ENCODE data around the gene KANK2.
"Not testable (repeated sequence)": the region's sequence is repeated elsewhere in the genome, so short reads cannot be mapped to it uniquely, and the experiment has no call there.

The KANK2 gene

GRCh38 chr19:11195681-11196080 is 1.7 kb downstream of the KANK2 start:
- no peak for FAIRE-seq

GRCh38 chr19:11194656-11195558 is 2.4 kb downstream of the KANK2 start:
- no peak for FAIRE-seq

- FAIRE-seq, result no peak
Measured at GRCh38 chr19:11194173-11194572, 3.2 kb downstream of the KANK2 start.

GRCh38 chr19:11192957-11193939 is 4.1 kb downstream of the KANK2 start:
- no peak for FAIRE-seq

GRCh38 chr19:11191934-11192333 is 5.4 kb downstream of the KANK2 start:
- no peak for FAIRE-seq

- FAIRE-seq, result no peak
Measured at GRCh38 chr19:11191273-11191755, 6.0 kb downstream of the KANK2 start.

GRCh38 chr19:11190501-11190900 is 6.8 kb downstream of the KANK2 start:
- no peak for FAIRE-seq

GRCh38 chr19:11187441-11187840 is 9.9 kb downstream of the KANK2 start:
- no peak for FAIRE-seq

- no peak for FAIRE-seq
Measured at GRCh38 chr19:11182994-11183393, 14.4 kb downstream of the KANK2 start.

- no peak for FAIRE-seq
Measured at GRCh38 chr19:11181488-11181887, 15.9 kb downstream of the KANK2 start.

- FAIRE-seq, result not testable (repeated sequence)
Measured at GRCh38 chr19:11180975-11181374, 16.4 kb downstream of the KANK2 start.

GRCh38 chr19:11180346-11180745 is 17.0 kb downstream of the KANK2 start:
- FAIRE-seq, result no peak

GRCh38 chr19:11179716-11180297 is 17.5 kb downstream of the KANK2 start:
- no peak for FAIRE-seq

- not testable (repeated sequence) for FAIRE-seq
Measured at GRCh38 chr19:11179145-11179465, 18.2 kb downstream of the KANK2 start.

GRCh38 chr19:11177592-11177991 is 19.8 kb downstream of the KANK2 start:
- FAIRE-seq, result no peak

- no peak for FAIRE-seq
Measured at GRCh38 chr19:11176466-11177193, 20.7 kb downstream of the KANK2 start.

- no peak for FAIRE-seq
Measured at GRCh38 chr19:11175920-11176319, 21.4 kb downstream of the KANK2 start.

- FAIRE-seq, result no peak
Measured at GRCh38 chr19:11174336-11174735, 23.0 kb downstream of the KANK2 start.

- no peak for FAIRE-seq
Measured at GRCh38 chr19:11173516-11174155, 23.7 kb downstream of the KANK2 start.

GRCh38 chr19:11172576-11172975 is 24.8 kb downstream of the KANK2 start:
- FAIRE-seq, result no peak

- FAIRE-seq, result no peak
Measured at GRCh38 chr19:11171144-11171543, 26.2 kb downstream of the KANK2 start.

Measured in G401.6 (cell line).